HG03460 (cell line): Measurements from ENCODE around the gene ZNF300.
"Not testable (repeated sequence)": the region's sequence is repeated elsewhere in the genome, so short reads cannot be mapped to it uniquely, and the experiment has no call there.

Experiments
- ATAC-seq: cut with Tn5 transposase; IDR thresholded peaks from one replicate; pipeline ENCODE4 v1.9.1; 2021; ENCODE audit not compliant: unreplicated experiment

ZNF300 gene

GRCh38 chr5:150904479-150905311 is at the start of gene ZNF300:
ZNF300 (minus strand) TSS chr5:150904980; CDS start chr5:150903155, 1,825 bp downstream.
- no peak for ATAC-seq

GRCh38 chr5:150948539-150948938 is 43.8 kb upstream of the ZNF300 start:
- no peak for ATAC-seq

- ATAC-seq, result no peak
These were observed 41.6 kb upstream of the ZNF300 start for GRCh38 chr5:150946351-150946905.

GRCh38 chr5:150945947-150946346 is 41.2 kb upstream of the ZNF300 start:
- ATAC-seq, result no peak

- no peak for ATAC-seq
These were observed 40.7 kb upstream of the ZNF300 start for GRCh38 chr5:150945486-150945885.

- no peak for ATAC-seq
These were observed 26.7 kb upstream of the ZNF300 start for GRCh38 chr5:150931368-150931965.

GRCh38 chr5:150918613-150919012 is 13.8 kb upstream of the ZNF300 start:
- ATAC-seq, result no peak

GRCh38 chr5:150912312-150912814 is 7.6 kb upstream of the ZNF300 start:
- no peak for ATAC-seq

GRCh38 chr5:150905312-150905683 is 518 bp upstream of the ZNF300 start:
- no peak for ATAC-seq

- no peak for ATAC-seq
These were observed 3.3 kb downstream of the ZNF300 start for GRCh38 chr5:150901446-150901845.

- no peak for ATAC-seq
These were observed 9.1 kb downstream of the ZNF300 start for GRCh38 chr5:150895431-150896428.

GRCh38 chr5:150879358-150879757 is 25.4 kb downstream of the ZNF300 start:
- no peak for ATAC-seq

GRCh38 chr5:150862070-150862469 is 42.7 kb downstream of the ZNF300 start:
- no peak for ATAC-seq

- no peak for ATAC-seq
These were observed 44.4 kb downstream of the ZNF300 start for GRCh38 chr5:150860246-150860821.

- not testable (repeated sequence) for ATAC-seq
These were observed 48.1 kb downstream of the ZNF300 start for GRCh38 chr5:150856700-150857099.

- ATAC-seq, result no peak
These were observed 51.2 kb downstream of the ZNF300 start for GRCh38 chr5:150853561-150853960.

- ATAC-seq, result no peak
These were observed 53.7 kb downstream of the ZNF300 start for GRCh38 chr5:150851039-150851438.

- ATAC-seq, result no peak
These were observed 56.5 kb downstream of the ZNF300 start for GRCh38 chr5:150848271-150848670.

- ATAC-seq, result no peak
These were observed 57.5 kb downstream of the ZNF300 start for GRCh38 chr5:150847334-150847695.

GRCh38 chr5:150846654-150847333 is 58.0 kb downstream of the ZNF300 start:
- peak; percentile 96 for ATAC-seq
